Measurements from ENCODE around the gene SREK1IP1.

Gene SREK1IP1

DNA sequence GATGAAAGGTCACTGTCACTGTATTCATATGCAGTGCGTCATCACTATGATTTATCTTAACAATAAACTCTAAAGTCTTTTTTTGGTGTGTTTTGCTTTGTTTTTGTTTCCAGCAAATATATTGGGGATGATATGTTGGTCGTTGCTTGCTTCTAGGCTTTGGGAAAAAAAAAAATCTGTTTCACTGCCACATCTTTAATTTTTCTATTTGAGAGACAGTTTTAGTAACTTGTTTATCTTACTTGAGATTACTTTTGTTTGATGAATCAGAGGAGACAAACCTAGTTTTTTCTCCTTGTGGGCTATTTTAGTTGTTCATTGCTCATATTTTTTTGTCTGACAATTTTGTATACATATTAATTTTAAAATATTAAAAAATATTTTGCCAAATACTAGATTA, 19.7 kb upstream of the SREK1IP1 start:
- Histone ChIP-seq H3K27ac (ENCODE audit: low read length) (no peak overlapping the region), H3K9me2 (replicated peaks; ENCODE audit: insufficient read depth, low read length) (no peaks in the 10 kb centered on the region), H3K36me3 (replicated peaks; ENCODE audit: insufficient read depth, low read length) (0 out of 2 replicates have a peak, but pooled peaks cover 3% of the 10 kb centered on the region), H3K9ac (ENCODE audit: low read length) (no peak overlapping the region), H4K20me1 (ENCODE audit: insufficient read depth, low read length) (no peaks in the 10 kb centered on the region), H3K79me2 (ENCODE audit: low read length) (no peaks in the 10 kb centered on the region), H3F3A (ENCODE audit: insufficient read depth, low read length) (no peaks in the 10 kb centered on the region), H2AFZ (ENCODE audit: low read length) (no peak overlapping the region), H3K9me3 (replicated peaks; ENCODE audit: insufficient read depth, low read length) (no peaks in the 10 kb centered on the region), H3K4me2 (ENCODE audit: low read depth, low read length) (no peak overlapping the region), H3K27me3 (replicated peaks; ENCODE audit: insufficient read depth, low read length) (no peaks in the 10 kb centered on the region), H3K4me3 (ENCODE audit: low read length) (no peak overlapping the region), H3K4me1 (ENCODE audit: low read length) (no peaks in the 10 kb centered on the region)
- TF ChIP-seq, protein P1, sequence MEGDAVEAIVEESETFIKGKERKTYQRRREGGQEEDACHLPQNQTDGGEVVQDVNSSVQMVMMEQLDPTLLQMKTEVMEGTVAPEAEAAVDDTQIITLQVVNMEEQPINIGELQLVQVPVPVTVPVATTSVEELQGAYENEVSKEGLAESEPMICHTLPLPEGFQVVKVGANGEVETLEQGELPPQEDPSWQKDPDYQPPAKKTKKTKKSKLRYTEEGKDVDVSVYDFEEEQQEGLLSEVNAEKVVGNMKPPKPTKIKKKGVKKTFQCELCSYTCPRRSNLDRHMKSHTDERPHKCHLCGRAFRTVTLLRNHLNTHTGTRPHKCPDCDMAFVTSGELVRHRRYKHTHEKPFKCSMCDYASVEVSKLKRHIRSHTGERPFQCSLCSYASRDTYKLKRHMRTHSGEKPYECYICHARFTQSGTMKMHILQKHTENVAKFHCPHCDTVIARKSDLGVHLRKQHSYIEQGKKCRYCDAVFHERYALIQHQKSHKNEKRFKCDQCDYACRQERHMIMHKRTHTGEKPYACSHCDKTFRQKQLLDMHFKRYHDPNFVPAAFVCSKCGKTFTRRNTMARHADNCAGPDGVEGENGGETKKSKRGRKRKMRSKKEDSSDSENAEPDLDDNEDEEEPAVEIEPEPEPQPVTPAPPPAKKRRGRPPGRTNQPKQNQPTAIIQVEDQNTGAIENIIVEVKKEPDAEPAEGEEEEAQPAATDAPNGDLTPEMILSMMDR (IDR thresholded peaks at IDR 0.05; ENCODE audit: low read length) = no peak
- TF ChIP-seq EZH2phosphoT487 (IDR thresholded peaks at IDR 0.05; ENCODE audit: low read length) (no peak), EZH2 (optimal IDR thresholded peaks at IDR 0.05; ENCODE audit: low read depth, low read length) (no peak)
- no peak for DNase-seq

DNA sequence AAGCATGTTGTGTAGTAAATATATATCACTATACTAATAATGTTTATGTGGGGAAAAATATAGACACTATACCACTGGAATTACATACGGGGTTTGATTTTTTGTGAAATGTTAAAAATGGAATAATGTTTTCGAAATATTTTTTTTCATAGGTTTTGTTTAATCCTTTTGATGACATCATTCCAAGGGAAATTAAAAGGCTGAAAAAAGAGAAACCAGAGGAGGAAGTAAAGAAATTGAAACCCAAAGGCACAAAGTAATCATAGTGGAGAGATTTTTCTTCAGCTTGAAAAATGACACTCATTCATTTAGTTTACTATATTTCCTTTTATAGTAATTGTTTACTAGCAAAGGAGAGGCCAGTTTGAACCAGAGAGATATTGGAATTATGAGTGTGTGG, 17.9 kb upstream of the SREK1IP1 start:
- no peaks in the 10 kb centered on the region for H3K79me2 ChIP-seq (ENCODE audit: low read length)
- H3K9me3 ChIP-seq (replicated peaks; ENCODE audit: insufficient read depth, low read length) = no peaks in the 10 kb centered on the region
- no peak overlapping the region for H3K4me2 ChIP-seq (ENCODE audit: low read depth, low read length)
- H3K9me2 ChIP-seq (replicated peaks; ENCODE audit: insufficient read depth, low read length) = no peaks in the 10 kb centered on the region
- H3F3A ChIP-seq (ENCODE audit: insufficient read depth, low read length) = no peaks in the 10 kb centered on the region
- no peaks in the 10 kb centered on the region for H3K4me1 ChIP-seq (ENCODE audit: low read length)
- H3K27ac ChIP-seq (ENCODE audit: low read length) = no peak overlapping the region
- no peak overlapping the region for H2AFZ ChIP-seq (ENCODE audit: low read length)
- DNase-seq = no peak
- 0 out of 2 replicates have a peak, but pooled peaks cover 3% of the 10 kb centered on the region for H3K36me3 ChIP-seq (replicated peaks; ENCODE audit: insufficient read depth, low read length)
- no peak overlapping the region for H3K4me3 ChIP-seq (ENCODE audit: low read length)
- TF ChIP-seq EZH2phosphoT487 (IDR thresholded peaks at IDR 0.05; ENCODE audit: low read length) (no peak), EZH2 (optimal IDR thresholded peaks at IDR 0.05; ENCODE audit: low read depth, low read length) (no peak)
- TF ChIP-seq, protein P1 (IDR thresholded peaks at IDR 0.05; ENCODE audit: low read length) = no peak
- no peaks in the 10 kb centered on the region for H4K20me1 ChIP-seq (ENCODE audit: insufficient read depth, low read length)
- H3K27me3 ChIP-seq (replicated peaks; ENCODE audit: insufficient read depth, low read length) = no peaks in the 10 kb centered on the region
- H3K9ac ChIP-seq (ENCODE audit: low read length) = no peak overlapping the region

DNA sequence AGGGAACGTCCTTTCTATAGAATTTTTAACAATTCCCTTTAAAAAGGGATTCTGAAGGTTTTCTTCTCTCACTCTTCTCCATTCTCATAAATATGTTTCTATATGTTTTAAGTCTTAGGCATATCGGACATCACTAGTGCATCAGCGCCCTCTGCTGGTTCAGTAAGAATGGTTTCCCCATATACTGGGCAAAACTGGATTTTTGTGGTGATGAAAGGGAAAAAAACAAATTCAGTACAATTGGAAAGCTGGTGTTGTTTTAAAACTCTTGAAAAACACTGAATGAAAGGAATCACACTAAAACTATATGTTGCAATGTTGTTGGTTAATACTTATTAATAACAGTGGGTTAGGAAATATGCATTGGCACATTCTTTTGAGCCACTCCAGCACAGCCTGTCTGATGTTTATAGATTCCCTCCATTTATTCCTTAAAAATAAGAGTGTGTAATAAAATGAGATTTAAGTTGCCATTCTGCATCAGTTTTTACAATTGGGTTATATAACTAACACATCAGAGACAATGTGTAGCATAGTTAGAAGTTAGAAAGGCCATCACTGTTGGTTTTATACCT, 16.0 kb upstream of the SREK1IP1 start:
- Histone ChIP-seq H3F3A (ENCODE audit: insufficient read depth, low read length) (no peaks in the 10 kb centered on the region), H3K79me2 (ENCODE audit: low read length) (no peaks in the 10 kb centered on the region), H3K9me3 (replicated peaks; ENCODE audit: insufficient read depth, low read length) (no peaks in the 10 kb centered on the region), H3K36me3 (replicated peaks; ENCODE audit: insufficient read depth, low read length) (0 out of 2 replicates have a peak, but pooled peaks cover 3% of the 10 kb centered on the region), H4K20me1 (ENCODE audit: insufficient read depth, low read length) (no peaks in the 10 kb centered on the region), H3K27ac (ENCODE audit: low read length) (no peak overlapping the region), H2AFZ (ENCODE audit: low read length) (no peak overlapping the region), H3K4me3 (ENCODE audit: low read length) (no peak overlapping the region), H3K9ac (ENCODE audit: low read length) (no peak overlapping the region), H3K4me2 (ENCODE audit: low read depth, low read length) (no peak overlapping the region), H3K9me2 (replicated peaks; ENCODE audit: insufficient read depth, low read length) (no peaks in the 10 kb centered on the region), H3K4me1 (ENCODE audit: low read length) (no peaks in the 10 kb centered on the region), H3K27me3 (replicated peaks; ENCODE audit: insufficient read depth, low read length) (no peaks in the 10 kb centered on the region)
- DNase-seq = peak; percentile 78
- TF ChIP-seq, protein P1 (IDR thresholded peaks at IDR 0.05; ENCODE audit: low read length) = peak; percentile 87
- no peak for TF ChIP-seq EZH2 (optimal IDR thresholded peaks at IDR 0.05; ENCODE audit: low read depth, low read length)

Data from MM.1S (cell line).